IMR-90 (cell line): ENCODE results near the gene KRT6A.

Experiments
- CEBPB ChIP-seq: IDR thresholded peaks from 2 replicates; pipeline ENCODE4 v1.6.1; 2012; ENCODE audit warnings: low read depth, low read length, improper control_type of control experiment
- FOS ChIP-seq: fragments of 150-350 bp; IDR thresholded peaks from 2 replicates; pipeline ENCODE4 v1.6.1; 2016; ENCODE audit warnings: low read depth, low read length
- MAFK ChIP-seq: IDR thresholded peaks from 2 replicates; pipeline ENCODE4 v1.6.1; 2012; ENCODE audit warnings: low read depth, low read length, improper control_type of control experiment
- POLR2A ChIP-seq: IDR thresholded peaks from 2 replicates; pipeline ENCODE4 v1.6.1; 2012; ENCODE audit warnings: mild to moderate bottlenecking, low read depth, low read length
- RAD21 ChIP-seq: IDR thresholded peaks from 2 replicates; pipeline ENCODE4 v1.6.1; 2012; ENCODE audit warnings: low read length, improper control_type of control experiment
- RCOR1 ChIP-seq: IDR thresholded peaks from 2 replicates; pipeline ENCODE4 v1.6.1; 2012; ENCODE audit warnings: mild to moderate bottlenecking, low read length, improper control_type of control experiment; ENCODE audit not compliant: insufficient replicate concordance
- TF ChIP-seq, protein P1 (sequence below): conservative IDR thresholded peaks from 2 replicates; pipeline ENCODE4 v1.5.1; 2012; ENCODE audit warnings: mild to moderate bottlenecking, low read depth, low read length, improper control_type of control experiment
- TF ChIP-seq, protein P2 (sequence below): fragments of 150-350 bp; IDR thresholded peaks from 2 replicates; pipeline ENCODE4 v1.6.1; 2017; ENCODE audit warnings: mild to moderate bottlenecking, antibody characterized with exemption, low read length, low read depth

DNA sequence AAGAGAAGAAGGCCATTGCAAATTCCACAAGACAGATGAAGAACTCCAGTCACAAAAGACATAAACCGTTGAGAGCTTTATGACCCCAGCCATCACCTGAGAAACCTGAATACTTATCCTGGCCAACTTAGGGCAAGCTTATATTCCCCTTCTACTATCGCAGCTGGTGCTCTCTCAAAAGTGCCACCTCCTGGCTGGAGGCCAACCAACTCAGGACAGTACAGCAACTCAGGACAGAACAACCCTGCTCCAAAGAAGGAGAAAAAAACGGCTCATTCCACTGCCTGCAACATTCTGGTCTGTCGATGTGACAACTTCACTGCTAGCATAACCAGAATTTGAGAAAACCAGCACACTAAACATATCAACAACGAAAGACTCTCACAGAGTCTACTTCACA lies 31.4 kb downstream of the KRT6A start:
- TF ChIP-seq POLR2A (no peak), MAFK (no peak), CEBPB (no peak), FOS (no peak), RCOR1 (no peak), RAD21 (no peak)
- TF ChIP-seq, protein P1, sequence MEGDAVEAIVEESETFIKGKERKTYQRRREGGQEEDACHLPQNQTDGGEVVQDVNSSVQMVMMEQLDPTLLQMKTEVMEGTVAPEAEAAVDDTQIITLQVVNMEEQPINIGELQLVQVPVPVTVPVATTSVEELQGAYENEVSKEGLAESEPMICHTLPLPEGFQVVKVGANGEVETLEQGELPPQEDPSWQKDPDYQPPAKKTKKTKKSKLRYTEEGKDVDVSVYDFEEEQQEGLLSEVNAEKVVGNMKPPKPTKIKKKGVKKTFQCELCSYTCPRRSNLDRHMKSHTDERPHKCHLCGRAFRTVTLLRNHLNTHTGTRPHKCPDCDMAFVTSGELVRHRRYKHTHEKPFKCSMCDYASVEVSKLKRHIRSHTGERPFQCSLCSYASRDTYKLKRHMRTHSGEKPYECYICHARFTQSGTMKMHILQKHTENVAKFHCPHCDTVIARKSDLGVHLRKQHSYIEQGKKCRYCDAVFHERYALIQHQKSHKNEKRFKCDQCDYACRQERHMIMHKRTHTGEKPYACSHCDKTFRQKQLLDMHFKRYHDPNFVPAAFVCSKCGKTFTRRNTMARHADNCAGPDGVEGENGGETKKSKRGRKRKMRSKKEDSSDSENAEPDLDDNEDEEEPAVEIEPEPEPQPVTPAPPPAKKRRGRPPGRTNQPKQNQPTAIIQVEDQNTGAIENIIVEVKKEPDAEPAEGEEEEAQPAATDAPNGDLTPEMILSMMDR = no peak
- TF ChIP-seq, protein P2, sequence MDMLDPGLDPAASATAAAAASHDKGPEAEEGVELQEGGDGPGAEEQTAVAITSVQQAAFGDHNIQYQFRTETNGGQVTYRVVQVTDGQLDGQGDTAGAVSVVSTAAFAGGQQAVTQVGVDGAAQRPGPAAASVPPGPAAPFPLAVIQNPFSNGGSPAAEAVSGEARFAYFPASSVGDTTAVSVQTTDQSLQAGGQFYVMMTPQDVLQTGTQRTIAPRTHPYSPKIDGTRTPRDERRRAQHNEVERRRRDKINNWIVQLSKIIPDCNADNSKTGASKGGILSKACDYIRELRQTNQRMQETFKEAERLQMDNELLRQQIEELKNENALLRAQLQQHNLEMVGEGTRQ = no peak
